Esophagus squamous epithelium (tissue), 4 donors: ENCODE data around the gene FOXR1.

Source experiments
- CTCF ChIP-seq, 6 experiments: fragments of 450-650 bp in 4 of 6; fragments of 200-600 bp in 2 of 6; sonication (generic) in 2 of 6; IDR thresholded peaks; one replicate each; pipeline ENCODE4 v1.5.1; 2016 to 2019; ENCODE audit warnings: antibody characterized with exemption in 6 of 6, mild to moderate bottlenecking in 4 of 6, moderate library complexity in 4 of 6
- POLR2A ChIP-seq, 4 donors: fragments of 450-650 bp; IDR thresholded peaks; one replicate each; pipeline ENCODE4 v1.6.1; 2017; ENCODE audit warnings: antibody characterized with exemption in 4 of 4, mild to moderate bottlenecking in 4 of 4, moderate library complexity in 3 of 4

- no peak for TF ChIP-seq CTCF (IDR thresholded peaks at IDR 0.05)
- TF ChIP-seq POLR2A (IDR thresholded peaks at IDR 0.05) = no peak
These were observed 53.5 kb downstream of the FOXR1 start for GRCh38 chr11:119025099-119025473.
